Hindlimb muscle (tissue), 1 donor: ENCODE data around the gene PRKCD. TPM values are rescaled to one million over a fixed set of nuclear protein-coding genes. Genes with fewer than 3 reads are reported as not detected.

Experiments
- DNase-seq: peaks from one replicate; pipeline ENCODE4 v3.0.0-alpha.2; 2013
- polyA plus RNA-seq: library from polyadenylated mRNA; unstranded; fragments of 120-200 nt; gene quantifications from one replicate; pipeline ENCODE4 v1.2.1, GENCODE V29; 2013; ENCODE audit not compliant: insufficient read length

The PRKCD gene
- polyA plus RNA-seq, 1 donor: 8.2 TPM

DNA sequence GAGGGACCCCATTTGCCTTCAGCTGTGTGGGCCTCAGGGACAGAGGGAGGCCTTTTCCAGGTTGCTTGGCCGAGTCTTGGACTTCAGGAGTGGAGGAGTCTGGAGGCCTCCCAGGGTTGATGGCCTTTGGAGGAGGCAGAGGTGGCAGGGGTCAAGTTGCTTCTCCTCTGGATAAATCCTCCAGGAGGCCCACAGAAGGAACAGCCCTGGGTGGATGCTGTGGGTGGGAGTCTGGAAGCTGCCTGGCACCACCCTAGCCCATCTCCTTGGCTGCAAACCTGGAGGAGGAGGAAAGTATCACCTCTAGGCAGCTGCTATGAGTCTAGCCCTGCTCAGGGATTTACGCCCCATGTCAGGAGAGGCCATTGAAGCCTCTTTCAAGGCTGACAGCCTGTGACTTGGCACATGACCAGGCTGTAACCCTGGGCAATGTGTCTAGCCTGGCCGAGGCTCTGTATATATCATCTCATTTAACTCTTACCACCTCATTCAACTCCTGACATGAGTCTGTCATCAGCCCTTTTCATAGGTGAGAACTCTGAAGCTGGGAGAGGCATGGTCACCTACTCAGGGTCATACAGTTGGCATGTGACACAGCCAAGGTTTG is 2.9 kb upstream of the PRKCD start:
- no peak for DNase-seq

DNA sequence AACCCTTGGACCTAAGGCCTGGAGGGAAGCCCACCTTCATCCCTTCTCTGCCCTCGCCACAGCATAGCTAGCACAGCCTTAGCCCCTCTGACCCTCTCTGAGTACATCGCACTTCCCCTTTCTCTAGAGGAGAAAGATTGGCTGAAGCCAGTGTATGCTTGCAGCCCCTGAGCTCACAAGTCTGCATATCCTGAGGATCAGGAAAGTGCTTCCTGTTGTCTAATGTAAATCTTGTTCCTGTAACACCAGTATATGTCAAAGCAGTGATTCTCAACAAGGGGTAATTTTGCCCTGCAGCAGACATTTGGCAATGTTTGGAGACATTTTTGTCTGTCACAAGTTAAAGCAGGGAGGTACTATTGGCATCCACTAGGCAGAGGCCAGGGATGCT is 2.2 kb upstream of the PRKCD start:
- DNase-seq: no peak

DNA sequence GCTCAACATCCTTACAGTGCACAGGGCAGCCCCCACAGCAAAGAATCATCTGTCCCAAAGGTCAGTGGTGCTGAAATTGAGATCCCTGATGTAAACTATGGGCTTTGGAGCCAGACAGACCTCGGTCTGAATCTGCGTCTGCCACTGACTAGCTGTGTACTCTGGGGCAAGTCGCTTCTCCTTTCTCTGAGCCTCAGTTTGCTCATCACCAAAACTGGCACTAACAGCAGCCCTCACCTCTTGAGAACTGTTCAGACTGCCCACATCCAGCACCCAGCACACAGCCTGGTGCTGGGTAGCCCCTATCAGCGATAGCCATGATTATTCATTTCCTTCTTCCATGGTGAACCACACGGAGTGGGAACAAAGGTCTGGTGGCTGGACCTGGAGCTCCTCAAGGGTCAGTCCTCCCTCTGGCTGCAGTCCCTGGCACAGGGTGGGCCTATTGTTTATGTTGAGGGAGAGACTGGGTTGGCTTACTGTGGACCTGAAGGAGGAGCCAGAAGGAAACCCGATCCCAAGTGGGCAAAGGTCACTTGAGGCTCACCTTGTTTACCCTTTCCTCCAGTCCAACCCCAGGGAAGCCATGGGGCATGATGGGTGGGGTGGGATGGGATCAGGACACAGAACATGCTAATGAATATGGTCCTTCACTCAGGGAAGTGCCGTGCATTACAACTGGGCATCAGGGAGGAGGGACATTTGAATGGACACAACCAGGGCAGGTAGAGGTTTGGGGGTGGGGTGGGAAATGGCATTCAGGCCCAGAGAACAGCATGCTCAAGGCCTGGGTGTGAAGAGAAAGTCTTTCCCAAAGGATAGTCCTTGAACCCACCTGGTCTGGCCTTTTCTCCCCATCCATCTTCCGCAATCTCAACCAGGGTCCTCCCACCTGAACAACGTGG is 1.6 kb upstream of the PRKCD start:
- no peak for DNase-seq

DNA sequence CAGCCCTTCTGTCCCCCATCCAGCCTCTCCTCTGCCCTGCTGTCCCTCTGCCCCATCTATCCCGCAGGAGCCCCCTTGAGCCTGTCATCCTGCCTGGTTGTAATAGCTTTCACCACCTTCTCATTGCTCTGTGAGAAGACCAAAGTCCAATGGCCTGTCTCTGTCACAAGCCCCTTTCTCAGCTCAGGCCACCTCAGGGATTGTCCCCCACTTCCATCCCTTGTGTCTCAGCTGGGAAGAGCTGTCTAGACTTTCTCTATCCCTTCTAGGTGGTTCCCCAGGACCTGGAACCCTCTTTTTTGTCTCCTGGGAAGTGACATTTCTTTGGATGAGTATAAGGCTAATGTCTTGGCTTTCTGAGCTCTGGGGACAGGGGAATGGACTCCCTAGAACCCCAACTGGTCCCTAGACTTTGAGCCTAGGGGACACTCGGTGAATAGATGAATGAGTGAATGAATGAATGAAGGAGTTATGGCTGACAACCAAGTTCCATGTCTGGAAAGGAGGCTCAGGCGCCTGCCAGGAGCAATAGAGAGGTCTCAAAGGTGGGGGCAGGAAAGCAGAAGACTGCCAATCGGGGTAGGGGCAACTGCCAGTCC is 849 bp upstream of the PRKCD start:
- DNase-seq: no peak

DNA sequence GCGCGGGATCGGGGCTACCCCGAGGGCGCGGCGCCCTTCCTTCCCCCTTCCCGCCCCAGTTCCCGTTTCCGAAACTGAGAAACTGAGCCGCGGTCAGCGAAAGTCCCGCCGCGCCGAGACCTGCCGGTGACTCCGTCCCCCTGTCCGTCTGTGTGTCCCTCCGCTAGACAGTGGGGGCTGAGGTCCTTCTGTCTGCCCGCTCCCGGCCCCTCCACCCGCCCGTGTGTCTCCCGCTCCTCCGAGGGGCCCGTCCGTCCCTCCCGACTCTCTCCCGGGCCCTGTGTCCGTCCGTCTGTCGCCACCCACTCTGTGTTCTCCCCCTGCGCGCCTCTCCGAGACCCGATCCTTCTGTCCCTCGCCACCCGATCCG is 426 bp downstream of the PRKCD start:
- no peak for DNase-seq

DNA sequence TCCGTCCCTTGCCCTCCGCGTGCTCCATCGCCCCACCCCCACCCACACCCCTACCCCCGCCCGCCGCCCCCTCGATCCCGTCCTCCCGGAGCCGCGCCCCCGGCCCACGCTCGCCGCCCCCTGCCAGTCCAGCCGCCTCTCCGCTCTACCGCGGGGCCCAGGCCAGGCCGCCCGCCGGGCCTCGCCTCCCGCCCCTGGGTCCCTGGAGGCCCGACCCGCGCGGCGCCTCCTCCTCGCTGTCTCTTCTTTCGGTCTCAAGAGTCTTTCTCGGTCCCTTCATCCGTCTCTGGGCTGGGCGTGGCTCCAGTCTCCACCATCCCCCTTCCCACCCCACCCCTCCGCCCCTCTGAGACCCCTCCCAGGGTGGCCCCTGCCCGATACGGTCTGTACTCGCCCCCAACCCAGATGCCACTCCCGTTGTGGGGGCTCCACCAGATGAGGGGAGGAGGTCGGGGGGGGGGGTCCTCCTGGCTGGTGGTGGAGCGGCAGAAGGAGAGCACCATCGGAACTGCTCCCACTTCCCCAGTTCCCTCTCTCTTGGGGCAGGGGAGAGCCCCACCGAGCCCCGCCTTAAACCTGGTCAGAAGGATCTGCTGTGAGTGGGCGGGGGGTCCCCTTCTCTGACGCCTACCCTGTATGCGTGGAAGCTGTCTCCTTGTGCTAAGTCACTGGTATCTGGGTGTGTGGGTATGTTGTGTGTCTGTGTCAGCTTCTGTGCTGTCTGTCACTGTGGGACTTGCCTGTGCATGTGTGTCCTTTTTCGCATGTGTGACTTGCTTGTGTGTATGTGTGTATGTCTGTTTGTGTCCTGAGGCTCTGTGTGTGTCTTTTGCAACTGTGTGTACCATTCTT is 1.0 kb downstream of the PRKCD start:
- peak; percentile 34 for DNase-seq

DNA sequence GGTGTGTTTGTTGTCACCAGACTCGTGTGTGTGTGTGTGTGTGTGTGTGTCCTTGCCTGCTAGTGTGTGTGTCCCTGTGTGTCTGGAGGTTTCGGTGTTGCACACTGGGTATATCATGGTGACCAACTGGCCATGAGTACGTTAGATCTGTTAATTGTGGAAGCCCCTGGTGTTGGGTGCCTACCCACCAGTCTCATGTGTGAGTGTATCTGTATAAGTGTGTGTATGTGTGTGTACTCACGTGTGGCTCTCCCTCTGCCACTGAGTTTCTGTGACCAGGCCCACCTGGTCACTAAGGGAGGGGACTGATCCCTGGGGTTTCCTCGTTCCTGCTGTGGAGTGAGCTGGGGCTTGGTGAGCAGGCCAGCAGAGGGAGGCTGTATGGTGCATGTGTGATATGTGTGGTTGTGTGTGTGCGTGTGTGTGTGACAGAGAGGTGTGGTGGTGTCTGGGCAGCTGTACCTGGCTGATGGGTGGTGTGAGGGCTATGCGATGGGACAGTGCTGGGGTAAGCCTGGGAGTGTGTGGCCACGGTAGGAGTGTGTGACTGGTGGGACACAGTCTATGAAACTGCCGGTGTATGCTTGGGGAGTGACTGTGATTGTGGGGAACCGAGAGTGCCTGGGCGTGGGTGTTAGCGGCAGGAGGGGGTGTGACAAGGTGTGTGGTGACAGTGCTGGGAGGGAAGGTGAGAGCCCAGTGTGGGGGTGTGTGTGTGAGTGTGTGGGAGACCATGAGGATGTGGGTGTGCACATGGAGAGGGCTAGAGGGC is 1.8 kb downstream of the PRKCD start:
- no peak for DNase-seq

DNA sequence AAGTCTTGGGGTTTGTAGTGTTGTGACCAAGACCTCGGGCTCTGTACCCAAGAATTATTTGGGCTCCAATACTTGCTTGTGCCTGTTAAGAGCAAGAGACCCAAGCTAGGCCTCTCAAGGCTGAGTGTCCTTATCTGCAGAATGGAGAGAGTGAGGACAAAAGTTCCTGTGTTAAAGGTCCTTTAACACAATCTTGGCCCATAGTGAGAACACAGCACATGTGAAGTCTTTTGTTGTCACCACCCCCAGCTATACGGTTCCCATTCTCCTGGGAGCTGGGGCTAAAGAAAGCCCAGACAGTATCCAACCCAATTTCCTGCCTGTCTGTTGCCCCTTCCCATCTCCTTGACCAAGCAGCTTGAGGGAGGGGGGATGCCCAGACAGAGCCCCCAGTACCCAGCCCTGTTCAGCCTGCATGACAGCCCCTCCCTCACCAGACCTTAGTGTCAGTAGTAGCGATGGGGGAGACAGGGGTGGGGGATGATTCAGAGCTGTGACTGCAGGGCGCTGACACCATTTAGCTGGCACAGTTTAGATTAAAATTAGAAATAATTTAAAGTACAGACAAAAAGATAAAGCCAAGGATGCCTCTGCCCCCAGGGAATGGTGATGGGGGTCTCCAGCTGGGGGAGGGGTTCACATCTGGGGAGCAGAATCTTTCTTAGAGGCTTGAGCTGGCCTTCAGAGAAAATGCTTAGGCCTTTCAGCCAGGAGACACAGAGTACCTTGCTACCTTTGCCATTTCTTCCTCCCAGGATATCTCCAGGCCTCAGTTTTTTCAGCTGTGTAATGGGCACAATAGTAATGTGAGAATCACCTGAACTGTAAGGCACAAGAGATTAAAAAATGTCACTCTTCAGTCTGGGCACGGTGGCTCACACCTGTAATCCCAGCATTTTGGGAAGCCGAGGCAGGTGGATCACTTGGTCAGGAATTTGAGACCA is 2.7 kb downstream of the PRKCD start:
- no peak for DNase-seq

DNA sequence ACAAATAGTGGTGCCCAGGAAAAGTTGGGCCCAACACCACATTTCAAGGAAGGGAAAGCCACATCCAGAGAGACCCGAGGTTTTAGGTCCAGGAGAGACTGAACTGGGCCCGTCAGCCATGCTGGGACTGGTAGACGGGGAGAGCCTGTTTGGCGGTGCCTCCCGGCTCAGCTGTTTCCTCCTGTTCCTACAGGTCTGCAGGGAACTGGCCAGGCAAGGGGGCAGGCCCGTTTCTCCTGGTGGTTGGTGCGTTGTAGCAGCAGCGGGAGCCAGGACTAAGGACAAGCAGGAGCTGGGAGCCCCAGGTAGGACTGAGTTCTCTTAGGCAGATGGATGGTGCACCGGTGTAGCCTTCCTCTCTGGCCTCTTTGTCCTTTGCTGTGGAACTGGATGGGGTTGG is 3.9 kb downstream of the PRKCD start:
- DNase-seq: no peak

DNA sequence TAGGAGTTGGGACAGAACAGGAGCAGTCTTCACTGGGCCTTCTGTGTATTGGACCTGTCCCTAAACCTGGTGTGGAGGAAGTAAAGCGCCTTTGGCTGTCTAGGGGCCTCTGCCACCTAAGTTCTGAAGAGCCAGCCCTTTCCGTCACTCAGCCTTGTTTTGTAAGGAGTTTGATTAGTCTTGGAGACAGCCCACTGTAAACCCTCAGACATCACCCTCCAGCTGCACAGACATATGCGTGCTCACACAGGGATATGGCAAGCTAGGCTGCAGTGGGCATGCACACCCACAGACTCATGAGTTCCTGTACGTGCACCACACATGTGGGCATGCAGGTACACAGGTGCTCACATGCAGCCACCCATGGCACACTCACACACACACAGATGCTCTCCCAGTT is 5.2 kb downstream of the PRKCD start:
- no peak for DNase-seq

DNA sequence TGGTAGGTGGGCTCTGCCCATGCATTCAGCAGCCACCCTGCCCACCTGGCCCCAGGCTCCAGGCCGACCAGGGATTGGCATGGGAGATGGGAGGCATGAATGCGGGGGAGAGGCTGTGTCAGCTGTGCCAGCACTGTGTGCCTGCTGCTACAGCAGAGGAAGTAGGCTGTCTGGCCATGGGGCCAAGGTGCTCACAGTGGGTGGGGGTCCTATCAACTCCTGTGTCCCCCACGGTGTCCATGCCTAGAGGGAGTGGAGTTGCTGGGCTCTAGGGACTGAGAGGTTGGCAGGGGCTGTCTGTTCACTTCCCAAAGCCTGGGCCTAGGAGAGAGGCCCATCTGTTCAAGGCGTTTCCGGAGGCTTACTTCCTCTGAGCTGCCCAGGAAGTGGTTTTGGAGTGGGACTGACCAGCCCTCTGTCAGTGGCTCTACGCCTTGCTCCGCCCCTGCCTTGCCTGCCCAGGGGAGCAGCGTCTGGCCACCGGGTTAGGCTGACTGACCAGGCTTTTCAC is 5.8 kb downstream of the PRKCD start:
- peak; percentile 57 for DNase-seq

DNA sequence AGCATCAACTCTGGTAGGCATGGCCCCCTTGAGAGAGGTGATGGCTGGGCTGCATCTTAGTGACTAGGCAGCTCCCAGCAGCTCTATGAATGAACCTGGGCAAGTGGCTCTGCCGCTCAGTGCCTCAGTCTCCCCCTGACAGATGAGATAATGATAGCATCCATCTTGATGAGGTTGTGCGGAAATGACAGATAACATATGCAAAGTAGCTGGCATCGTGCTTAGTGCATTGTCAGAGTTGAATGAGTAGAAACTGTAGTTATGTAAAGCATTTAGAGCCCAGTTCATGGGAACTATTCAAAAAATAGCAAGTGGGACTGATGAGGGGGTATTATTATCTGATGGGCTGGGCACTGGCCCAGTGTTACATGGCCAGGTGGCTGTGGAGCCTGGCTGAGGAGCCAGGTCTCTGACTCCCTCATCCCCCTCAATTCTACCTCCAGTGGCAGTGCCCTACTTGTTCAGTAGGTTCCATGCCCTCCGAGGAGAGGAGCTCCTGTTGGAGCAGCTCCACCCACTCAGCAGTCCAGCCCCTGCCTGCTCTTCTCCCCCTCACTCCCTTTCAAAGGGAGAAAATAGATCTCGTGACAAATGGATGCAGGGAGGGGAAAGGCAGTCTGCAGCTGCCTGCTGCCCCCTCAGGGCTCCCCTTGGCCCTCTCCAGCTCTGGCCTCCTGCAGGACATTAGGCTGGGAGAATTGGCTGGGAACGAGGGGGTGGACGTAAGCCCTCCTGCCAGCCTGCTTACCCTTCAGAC is 6.6 kb downstream of the PRKCD start:
- no peak for DNase-seq

DNA sequence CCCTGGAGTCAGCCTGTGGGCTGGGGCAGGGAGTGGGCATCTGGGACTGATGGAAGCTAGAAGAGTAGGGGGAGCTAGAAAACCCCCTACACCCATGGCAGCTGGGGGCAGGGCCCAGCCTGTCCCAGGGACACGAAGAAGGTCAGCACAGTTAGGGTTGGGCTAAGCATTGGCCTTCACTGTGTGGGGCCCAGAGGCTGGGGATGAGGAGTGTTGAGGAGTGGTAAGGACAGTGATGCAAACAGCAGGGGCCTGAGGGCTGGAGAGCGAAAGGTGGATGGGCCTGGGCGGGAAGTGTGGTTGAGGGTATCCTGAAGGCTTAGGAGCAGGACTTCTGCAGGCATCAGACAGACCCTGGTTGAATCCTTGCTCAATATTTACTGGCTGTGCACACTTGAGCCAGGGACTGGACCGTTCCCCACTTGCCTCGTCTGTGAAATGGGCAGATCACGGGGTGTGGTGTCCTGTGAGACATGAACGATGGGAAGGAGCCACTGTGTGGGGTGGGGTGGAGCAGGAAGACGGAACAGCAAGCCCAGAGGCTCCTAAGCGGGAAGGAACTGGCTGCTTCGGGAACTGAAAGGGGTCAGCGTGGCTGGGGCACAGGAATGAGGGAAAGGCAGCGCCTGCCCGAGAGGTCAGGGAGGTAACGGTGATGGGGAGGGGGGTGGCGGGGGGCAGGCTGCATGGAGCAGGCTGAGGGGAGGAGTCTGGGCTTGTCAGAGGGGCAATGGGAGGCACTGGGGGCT is 7.3 kb downstream of the PRKCD start:
- no peak for DNase-seq

DNA sequence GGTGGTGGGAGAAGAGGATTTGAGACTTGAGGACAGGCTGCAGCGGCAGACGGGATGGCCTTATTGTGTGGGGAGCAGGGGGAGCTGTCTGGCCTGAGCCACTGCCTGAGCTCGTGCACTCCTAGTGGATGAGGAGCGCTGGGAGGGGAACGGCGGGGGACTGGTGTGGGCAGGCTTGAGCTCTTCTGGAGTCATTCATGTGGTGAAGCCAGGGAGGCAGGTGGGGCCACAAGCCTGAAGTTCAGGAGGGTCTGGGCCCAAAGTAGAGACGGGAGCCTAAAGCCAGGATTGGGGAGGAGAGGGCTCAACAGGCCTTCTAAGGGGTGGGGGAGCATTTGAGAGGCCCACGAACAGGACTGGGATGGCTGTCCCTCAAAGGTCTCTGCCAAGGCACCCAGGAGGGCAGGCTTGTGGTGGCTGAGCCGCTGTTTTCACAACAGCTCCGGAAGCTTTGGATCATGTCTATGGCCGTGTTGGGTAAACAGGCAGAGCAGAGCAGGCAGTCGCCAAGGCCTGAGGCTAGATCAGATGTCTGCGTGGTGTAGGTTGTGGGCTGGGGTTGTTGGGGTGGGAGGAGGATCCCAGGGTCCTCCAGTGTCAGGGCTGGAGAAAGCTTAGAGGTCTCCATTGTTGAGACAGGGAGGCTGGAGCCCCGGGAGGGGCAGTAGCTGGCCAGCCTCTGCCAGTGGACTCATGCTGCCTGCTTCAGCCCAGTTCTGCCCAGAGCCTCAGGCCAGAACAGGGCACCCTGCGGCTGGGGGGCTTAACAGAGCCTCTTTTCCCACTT is 8.2 kb downstream of the PRKCD start:
- DNase-seq: no peak

DNA sequence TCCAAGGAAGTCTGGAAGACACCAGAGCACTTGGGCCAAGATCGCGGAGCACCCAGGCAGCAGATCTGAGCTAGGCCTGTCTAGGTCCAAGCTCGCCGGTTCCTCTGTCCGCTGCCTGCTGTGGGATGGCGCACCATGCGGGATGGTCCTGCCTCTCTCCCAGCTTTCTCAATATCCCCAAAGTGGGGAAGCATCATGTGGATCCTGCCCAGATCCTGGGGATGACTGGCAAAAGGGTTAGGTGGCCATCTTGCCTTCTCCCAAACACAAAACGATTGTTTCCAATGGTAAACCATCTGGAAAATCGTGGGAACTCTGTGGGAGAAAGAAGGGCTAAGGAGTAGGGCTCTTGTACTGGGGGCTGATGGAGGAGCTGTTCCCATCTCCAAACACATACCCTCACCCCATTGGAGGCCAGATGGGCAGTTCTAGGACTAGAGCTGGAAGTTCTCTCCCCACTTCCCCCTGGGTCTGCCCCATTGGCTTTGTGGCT is 8.9 kb downstream of the PRKCD start:
- DNase-seq: no peak

DNA sequence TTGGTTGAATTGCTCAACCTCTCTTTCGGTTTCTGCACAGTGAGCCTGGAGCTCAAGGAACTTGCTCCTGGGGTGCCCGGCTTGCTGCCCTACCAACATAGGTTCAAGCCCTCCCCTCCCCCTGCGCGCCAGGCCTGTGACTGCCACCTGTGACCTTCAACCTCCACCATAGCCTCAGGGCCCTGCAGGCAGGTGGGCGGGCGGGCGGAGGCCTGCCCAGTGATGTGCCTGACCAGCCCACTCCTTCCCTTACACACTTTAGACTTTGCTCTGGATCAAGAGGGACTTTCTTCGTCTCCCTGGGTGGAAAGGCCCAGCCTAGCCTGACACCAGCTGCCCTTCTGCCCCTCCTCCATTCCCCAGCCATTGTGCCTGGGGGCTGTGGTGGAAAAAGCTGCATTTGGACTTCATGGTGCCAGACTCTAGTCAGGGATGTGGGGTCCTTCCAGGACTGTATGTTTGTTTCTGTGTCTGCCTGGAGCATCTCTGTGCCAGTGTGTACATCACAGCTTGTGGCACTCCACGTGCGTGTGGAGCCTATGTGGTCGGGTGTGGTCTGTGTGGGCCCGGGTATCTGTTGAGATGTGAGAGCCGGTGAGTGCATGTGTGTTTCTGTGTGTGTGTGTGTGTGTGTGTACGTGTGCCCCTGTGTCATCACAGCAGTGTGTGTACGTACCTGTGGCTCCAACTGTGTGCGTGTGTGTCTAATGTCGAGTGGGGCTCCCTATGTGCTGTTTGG is 9.5 kb downstream of the PRKCD start:
- DNase-seq: no peak

DNA sequence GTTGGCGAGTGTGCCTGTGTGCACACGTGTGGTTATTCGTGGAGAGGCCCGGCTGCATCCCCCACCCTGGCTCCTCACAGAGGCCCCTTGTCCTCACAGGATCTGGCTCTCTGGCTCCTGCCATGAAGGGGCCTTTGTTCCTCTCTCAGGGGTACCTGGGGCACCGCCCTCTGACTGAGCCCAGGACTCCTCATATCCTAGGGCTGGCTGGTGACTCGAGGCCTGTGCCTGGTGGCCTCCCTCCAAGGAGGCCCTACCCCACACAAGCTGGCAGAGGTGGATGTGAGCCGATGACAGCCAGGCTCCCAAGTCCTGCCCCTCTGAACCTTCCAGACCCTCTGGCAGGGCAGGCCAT is 10.0 kb downstream of the PRKCD start:
- no peak for DNase-seq
